GM18519 (cell line): ENCODE results near the gene KRTAP4-7.
"Not testable (repeated sequence)": the region's sequence is repeated elsewhere in the genome, so short reads cannot be mapped to it uniquely, and the experiment has no call there.

Experiments used
- ATAC-seq: cut with Tn5 transposase; IDR thresholded peaks from one replicate; pipeline ENCODE4 v1.9.1; 2021; ENCODE audit warnings: mild to moderate bottlenecking, moderate library complexity; ENCODE audit not compliant: unreplicated experiment, low FRiP score

KRTAP4-7 gene

GRCh38 chr17:41065016-41065689 lies 18.8 kb upstream of the KRTAP4-7 start:
- not testable (repeated sequence) for ATAC-seq

- ATAC-seq, result no peak
Observed at GRCh38 chr17:41065829-41066624, 17.9 kb upstream of the KRTAP4-7 start, which contains the start of gene KRTAP2-4. TSS of gene KRTAP2-4 (minus strand) at chr17:41065879. CDS start at chr17:41065845, 34 bp downstream.

GRCh38 chr17:41067281-41067680 lies 16.7 kb upstream of the KRTAP4-7 start:
- no peak for ATAC-seq

GRCh38 chr17:41069031-41069430 lies 14.9 kb upstream of the KRTAP4-7 start:
- no peak for ATAC-seq

GRCh38 chr17:41071606-41072360 lies 12.2 kb upstream of the KRTAP4-7 start:
- ATAC-seq, result no peak

GRCh38 chr17:41073676-41074075 lies 10.3 kb upstream of the KRTAP4-7 start:
- ATAC-seq, result no peak

GRCh38 chr17:41076788-41077187 lies 7.2 kb upstream of the KRTAP4-7 start:
- no peak for ATAC-seq

- ATAC-seq, result no peak
Observed at GRCh38 chr17:41082626-41083025, 1.3 kb upstream of the KRTAP4-7 start.

- not testable (repeated sequence) for ATAC-seq
Observed at GRCh38 chr17:41083427-41083826, 523 bp upstream of the KRTAP4-7 start.

- ATAC-seq, result not testable (repeated sequence)
Observed at GRCh38 chr17:41088760-41089352, 4.9 kb downstream of the KRTAP4-7 start.

- ATAC-seq, result no peak
Observed at GRCh38 chr17:41096055-41096454, 12.1 kb downstream of the KRTAP4-7 start.

- ATAC-seq, result no peak
Observed at GRCh38 chr17:41098042-41098441, 14.1 kb downstream of the KRTAP4-7 start, which contains the start of gene KRTAP4-8. TSS of gene KRTAP4-8 (minus strand) at chr17:41098142. CDS start at chr17:41098084, 58 bp downstream.

- ATAC-seq, result no peak
Observed at GRCh38 chr17:41098481-41098880, 14.5 kb downstream of the KRTAP4-7 start.

- ATAC-seq, result not testable (repeated sequence)
Observed at GRCh38 chr17:41099682-41100480, 15.9 kb downstream of the KRTAP4-7 start.

- ATAC-seq, result no peak
Observed at GRCh38 chr17:41101586-41102259, 17.8 kb downstream of the KRTAP4-7 start, which contains the start of gene KRTAP4-16. TSS of gene KRTAP4-16 (minus strand) at chr17:41102209. CDS start at chr17:41102209, 0 bp downstream.

GRCh38 chr17:41103896-41104295 lies 19.9 kb downstream of the KRTAP4-7 start:
- no peak for ATAC-seq

GRCh38 chr17:41104386-41105038 lies 20.6 kb downstream of the KRTAP4-7 start:
- not testable (repeated sequence) for ATAC-seq

- ATAC-seq, result not testable (repeated sequence)
Observed at GRCh38 chr17:41105347-41105746, 21.4 kb downstream of the KRTAP4-7 start, which contains the start of gene KRTAP4-9. TSS of gene KRTAP4-9 (plus strand) at chr17:41105389. CDS start at chr17:41105389, 0 bp downstream.
